ENCODE measurements around the gene PLXNB1. TPM values are rescaled to one million over a fixed set of nuclear protein-coding genes. Genes with fewer than 3 reads are reported as not detected.
A peak's percentile ranks its signal among the peaks of the same experiment; 100 is the strongest.

PLXNB1 gene
- total and polyA plus RNA-seq, 4 donors = 36.0 to 123 (median 86.1) TPM

DNA sequence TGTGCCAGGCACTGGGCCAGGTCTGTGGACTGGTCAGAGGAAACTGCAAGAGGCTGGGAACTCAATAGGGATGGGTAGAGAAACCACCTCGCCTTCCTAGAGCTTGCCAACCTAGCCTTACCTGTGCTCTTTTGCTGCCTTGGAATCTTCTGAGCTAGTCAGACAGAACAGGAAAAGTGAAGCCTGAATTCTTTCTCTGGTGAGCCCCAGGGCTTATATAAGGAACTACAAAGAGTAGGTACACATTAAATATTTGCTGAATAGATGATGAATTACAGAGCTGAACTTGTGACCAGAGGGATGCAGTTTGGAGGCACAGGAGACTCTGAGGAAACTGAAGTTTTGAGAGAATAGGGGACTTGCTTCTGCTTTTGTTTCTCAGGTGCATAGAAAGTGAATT lies 73.5 kb downstream of the PLXNB1 start:
- Histone ChIP-seq H3K9ac (ENCODE audit: insufficient read depth in 1 of 2, low read length in 2 of 2) (no peak overlapping the region), H3K9me3 (ENCODE audit: control insufficient read depth in 4 of 4, insufficient read depth in 3 of 4, low read length in 3 of 4) (peaks cover 0 to 2% (median 0%) of the 10 kb centered on the region in 4 donors), H3K27me3 (ENCODE audit: control insufficient read depth in 3 of 3, insufficient read depth in 3 of 3, low read length in 2 of 3) (no peaks in the 10 kb centered on the region), H3K4me1 (ENCODE audit: control insufficient read depth in 5 of 5, insufficient read depth in 5 of 5, low read length in 5 of 5) (no peaks in the 10 kb centered on the region), H3K27ac (ENCODE audit: low read depth in 1 of 2, low read length in 1 of 2) (no peak overlapping the region), H3K36me3 (ENCODE audit: control insufficient read depth in 4 of 4, insufficient read depth in 4 of 4, low read length in 4 of 4) (no peaks in the 10 kb centered on the region), H3K4me3 (no peak overlapping the region)
- TF ChIP-seq, protein P1, sequence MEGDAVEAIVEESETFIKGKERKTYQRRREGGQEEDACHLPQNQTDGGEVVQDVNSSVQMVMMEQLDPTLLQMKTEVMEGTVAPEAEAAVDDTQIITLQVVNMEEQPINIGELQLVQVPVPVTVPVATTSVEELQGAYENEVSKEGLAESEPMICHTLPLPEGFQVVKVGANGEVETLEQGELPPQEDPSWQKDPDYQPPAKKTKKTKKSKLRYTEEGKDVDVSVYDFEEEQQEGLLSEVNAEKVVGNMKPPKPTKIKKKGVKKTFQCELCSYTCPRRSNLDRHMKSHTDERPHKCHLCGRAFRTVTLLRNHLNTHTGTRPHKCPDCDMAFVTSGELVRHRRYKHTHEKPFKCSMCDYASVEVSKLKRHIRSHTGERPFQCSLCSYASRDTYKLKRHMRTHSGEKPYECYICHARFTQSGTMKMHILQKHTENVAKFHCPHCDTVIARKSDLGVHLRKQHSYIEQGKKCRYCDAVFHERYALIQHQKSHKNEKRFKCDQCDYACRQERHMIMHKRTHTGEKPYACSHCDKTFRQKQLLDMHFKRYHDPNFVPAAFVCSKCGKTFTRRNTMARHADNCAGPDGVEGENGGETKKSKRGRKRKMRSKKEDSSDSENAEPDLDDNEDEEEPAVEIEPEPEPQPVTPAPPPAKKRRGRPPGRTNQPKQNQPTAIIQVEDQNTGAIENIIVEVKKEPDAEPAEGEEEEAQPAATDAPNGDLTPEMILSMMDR (IDR thresholded peaks at IDR 0.05; ENCODE audit: control extremely low read depth, extremely low read depth) = no peak
- ATAC-seq (ENCODE audit: insufficient read depth, low FRiP score) = no peak
- peak in 2 of 3 donors; percentile 18 to 56 for DNase-seq
- 73 to 83% methylated on average over 1 of the region's 1 CpG for WGBS, 2 donors

DNA sequence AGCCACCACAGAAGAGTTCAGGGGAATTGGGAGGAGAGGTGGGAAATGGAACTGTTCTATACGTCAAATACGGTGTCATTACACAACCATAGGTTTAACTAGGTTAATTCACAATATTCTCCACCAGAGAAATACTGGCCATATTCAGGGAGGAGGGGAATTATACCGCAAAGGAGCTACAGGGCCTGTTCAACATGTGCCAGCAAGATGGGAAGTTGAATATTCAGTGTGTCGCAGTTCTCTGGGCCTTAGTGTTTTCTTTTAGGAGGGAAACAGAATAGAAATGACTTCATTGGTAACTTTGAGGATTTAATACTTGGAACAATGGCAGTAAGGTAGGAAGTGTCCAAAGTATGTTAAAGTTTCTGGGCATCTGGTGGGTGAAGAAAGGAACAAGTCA lies 75.9 kb downstream of the PLXNB1 start:
- ATAC-seq (ENCODE audit: insufficient read depth, low FRiP score) (no peak), DNase-seq (no peak)
- no peaks in the 10 kb centered on the region for H3K4me1 ChIP-seq (ENCODE audit: control insufficient read depth in 5 of 5, insufficient read depth in 5 of 5, low read length in 5 of 5)
- no peak overlapping the region for H3K27ac ChIP-seq (ENCODE audit: low read depth in 1 of 2, low read length in 1 of 2)
- peaks cover 0 to 2% (median 0%) of the 10 kb centered on the region in 4 donors for H3K9me3 ChIP-seq (ENCODE audit: control insufficient read depth in 4 of 4, insufficient read depth in 3 of 4, low read length in 3 of 4)
- TF ChIP-seq, protein P1 (IDR thresholded peaks at IDR 0.05; ENCODE audit: control extremely low read depth, extremely low read depth) = no peak
- H3K4me3 ChIP-seq = no peak overlapping the region
- H3K9ac ChIP-seq (ENCODE audit: insufficient read depth in 1 of 2, low read length in 2 of 2) = no peak overlapping the region
- 86 to 88% methylated on average over 4 of the region's 4 CpGs for WGBS, 2 donors
- H3K27me3 ChIP-seq (ENCODE audit: control insufficient read depth in 3 of 3, insufficient read depth in 3 of 3, low read length in 2 of 3) = no peaks in the 10 kb centered on the region
- H3K36me3 ChIP-seq (ENCODE audit: control insufficient read depth in 4 of 4, insufficient read depth in 4 of 4, low read length in 4 of 4) = no peaks in the 10 kb centered on the region

Small RNA genes lying within 50 kb of the gene (small RNA-seq; reads per million reads assigned to genes)
- not detected for gene RN7SL321P (ENCODE audit: low replicate concordance)

Other genes with a start within 250 kb of the PLXNB1 start
- gene CDC25A, start 241.7 kb downstream of the PLXNB1 start, total RNA-seq = 1 to 10 TPM; 1.4 to 1.5 TPM
- gene CDC25A, start 241.7 kb downstream of the PLXNB1 start, polyA plus RNA-seq = under 1 TPM; 0.57 to 0.87 TPM
- 1 to 10 TPM; 1.3 to 1.9 TPM for gene CAMP, start 206.6 kb downstream of the PLXNB1 start, total RNA-seq
- gene CAMP, start 206.6 kb downstream of the PLXNB1 start, polyA plus RNA-seq = 1 to 10 TPM; 1.5 to 5.5 TPM
- gene ZNF589, start 189.0 kb downstream of the PLXNB1 start, total RNA-seq = 10 to 100 TPM; 13.1 to 14.7 TPM
- gene ZNF589, start 189.0 kb downstream of the PLXNB1 start, polyA plus RNA-seq = 1 to 10 TPM; 3.4 to 6.8 TPM
- 10 to 100 TPM; 27.1 to 35.4 TPM for gene NME6, start 128.7 kb downstream of the PLXNB1 start, total RNA-seq
- 10 to 100 TPM; 18.2 to 19.3 TPM for gene NME6, start 128.7 kb downstream of the PLXNB1 start, polyA plus RNA-seq
- gene SPINK8, start 96.4 kb downstream of the PLXNB1 start, total RNA-seq = not detected
- not detected for gene SPINK8, start 96.4 kb downstream of the PLXNB1 start, polyA plus RNA-seq
- gene FBXW12, start 57.9 kb downstream of the PLXNB1 start, total RNA-seq = not detected
- gene FBXW12, start 57.9 kb downstream of the PLXNB1 start, polyA plus RNA-seq = not detected
- gene CCDC51, start 10.0 kb upstream of the PLXNB1 start, total RNA-seq = 10 to 100 TPM in 1 of 2 donors, 1 to 10 TPM in 1; 8.4 to 14.4 TPM
- 10 to 100 TPM in 1 of 2 donors, 1 to 10 TPM in 1; 6.6 to 13.8 TPM for gene CCDC51, start 10.0 kb upstream of the PLXNB1 start, polyA plus RNA-seq
- 100 to 1,000 TPM; 152 to 176 TPM for gene TMA7, start 10.2 kb upstream of the PLXNB1 start, total RNA-seq
- gene TMA7, start 10.2 kb upstream of the PLXNB1 start, polyA plus RNA-seq = 100 to 1,000 TPM; 302 to 985 TPM
- 1 to 10 TPM; 7.1 to 7.6 TPM for gene ATRIP, start 16.7 kb upstream of the PLXNB1 start, total RNA-seq
- 1 to 10 TPM; 4.8 to 5.4 TPM for gene ATRIP, start 16.7 kb upstream of the PLXNB1 start, polyA plus RNA-seq
- 100 to 1,000 TPM in 1 of 2 donors, 10 to 100 TPM in 1; 70.5 to 184 TPM for gene SHISA5, start 74.1 kb upstream of the PLXNB1 start, total RNA-seq
- 100 to 1,000 TPM in 1 of 2 donors, 10 to 100 TPM in 1; 87.2 to 176 TPM for gene SHISA5, start 74.1 kb upstream of the PLXNB1 start, polyA plus RNA-seq
- 10 to 100 TPM in 1 of 2 donors, 1 to 10 TPM in 1; 9.4 to 14.8 TPM for gene PFKFB4, start 126.7 kb upstream of the PLXNB1 start, total RNA-seq
- 10 to 100 TPM in 1 of 2 donors, 1 to 10 TPM in 1; 3.6 to 15.9 TPM for gene PFKFB4, start 126.7 kb upstream of the PLXNB1 start, polyA plus RNA-seq
- under 1 TPM in 1 of 2 donors, not detected in 1; 0.18 TPM for gene UCN2, start 133.7 kb upstream of the PLXNB1 start, total RNA-seq
- gene UCN2, start 133.7 kb upstream of the PLXNB1 start, polyA plus RNA-seq = under 1 TPM; 0.07 to 0.16 TPM
- gene COL7A1, start 165.2 kb upstream of the PLXNB1 start, total RNA-seq = 10 to 100 TPM in 1 of 2 donors, 1 to 10 TPM in 1; 8.9 to 18.7 TPM
- 1 to 10 TPM; 4.3 to 8.2 TPM for gene COL7A1, start 165.2 kb upstream of the PLXNB1 start, polyA plus RNA-seq
- gene UQCRC1, start 179.6 kb upstream of the PLXNB1 start, total RNA-seq = 100 to 1,000 TPM in 1 of 2 donors, 10 to 100 TPM in 1; 98.5 to 188 TPM
- 100 to 1,000 TPM; 164 to 225 TPM for gene UQCRC1, start 179.6 kb upstream of the PLXNB1 start, polyA plus RNA-seq
- gene TMEM89, start 191.7 kb upstream of the PLXNB1 start, total RNA-seq = not detected
- under 1 TPM in 1 of 2 donors, not detected in 1; 0.22 TPM for gene TMEM89, start 191.7 kb upstream of the PLXNB1 start, polyA plus RNA-seq
- 10 to 100 TPM; 14.6 to 24.5 TPM for gene SLC26A6, start 205.4 kb upstream of the PLXNB1 start, total RNA-seq
- 10 to 100 TPM; 16.3 to 22.9 TPM for gene SLC26A6, start 205.4 kb upstream of the PLXNB1 start, polyA plus RNA-seq
- gene CELSR3, start 232.8 kb upstream of the PLXNB1 start, total RNA-seq = 1 to 10 TPM; 1.7 to 2.0 TPM
- gene CELSR3, start 232.8 kb upstream of the PLXNB1 start, polyA plus RNA-seq = 1 to 10 TPM in 1 of 2 donors, under 1 TPM in 1; 0.71 to 1.2 TPM